NCI-H2171 treated with DMSO at 0.1 percent for 48 hours (cell line): ENCODE data around the gene SSC4D.
A peak's percentile ranks its signal among the peaks of the same experiment; 100 is the strongest.
"Not testable (repeated sequence)": the region's sequence is repeated elsewhere in the genome, so short reads cannot be mapped to it uniquely, and the experiment has no call there.

ENCODE experiments used
- DNase-seq: peaks from one replicate; lab custom pipeline; 2025; lab: John Stamatoyannopoulos, UW

The SSC4D gene

DNA sequence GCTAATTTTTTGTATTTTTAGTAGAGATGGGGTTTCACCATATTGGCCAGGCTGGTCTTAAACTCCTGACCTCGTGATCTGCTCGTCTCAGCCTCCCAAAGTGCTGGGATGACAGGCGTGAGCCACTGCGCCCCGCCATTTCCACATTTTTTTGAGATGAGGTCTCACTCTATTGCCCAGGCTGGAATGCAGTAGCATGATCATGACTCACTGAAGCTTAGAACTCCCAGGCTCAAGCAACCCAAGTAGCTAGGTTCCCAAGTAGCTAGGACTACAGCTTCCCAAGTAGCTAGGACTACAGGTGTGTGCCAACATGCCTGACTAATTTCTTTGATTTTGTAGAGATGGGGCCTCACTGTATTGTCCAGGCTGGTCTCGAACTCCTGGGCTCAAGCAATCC is 11.6 kb upstream of the SSC4D start:
- DNase-seq = not testable (repeated sequence)

DNA sequence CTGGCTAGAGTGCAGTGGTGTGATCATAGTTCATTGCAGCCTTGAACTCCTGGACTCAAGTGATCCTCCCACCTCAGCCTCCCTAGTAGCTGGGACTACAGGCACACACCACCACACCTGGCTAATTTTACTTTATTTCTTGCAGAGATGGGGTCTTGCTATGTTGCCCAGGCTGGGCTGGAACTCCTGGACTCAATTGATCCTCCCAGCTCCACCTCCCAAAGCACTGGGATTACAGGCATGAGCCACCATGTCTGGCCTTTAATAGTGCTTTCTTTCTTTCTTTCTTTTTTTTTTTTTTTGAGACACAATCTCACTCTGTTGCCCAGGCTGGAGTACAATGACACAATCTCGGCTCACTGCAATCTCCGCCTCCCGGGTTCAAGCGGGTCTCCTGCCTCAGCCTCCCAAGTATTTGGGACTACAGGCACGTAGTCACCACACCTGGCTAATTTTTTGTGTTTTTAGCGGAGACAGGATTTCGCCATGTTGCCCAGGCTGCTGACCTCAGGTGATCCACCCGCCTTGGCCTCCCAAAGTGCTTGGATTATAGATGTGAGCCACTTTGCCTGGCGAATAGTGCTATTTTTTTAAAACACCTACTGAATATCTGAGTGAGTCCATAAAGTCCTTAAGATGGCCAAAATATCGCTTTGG is 8.3 kb upstream of the SSC4D start:
- DNase-seq = not testable (repeated sequence)

DNA sequence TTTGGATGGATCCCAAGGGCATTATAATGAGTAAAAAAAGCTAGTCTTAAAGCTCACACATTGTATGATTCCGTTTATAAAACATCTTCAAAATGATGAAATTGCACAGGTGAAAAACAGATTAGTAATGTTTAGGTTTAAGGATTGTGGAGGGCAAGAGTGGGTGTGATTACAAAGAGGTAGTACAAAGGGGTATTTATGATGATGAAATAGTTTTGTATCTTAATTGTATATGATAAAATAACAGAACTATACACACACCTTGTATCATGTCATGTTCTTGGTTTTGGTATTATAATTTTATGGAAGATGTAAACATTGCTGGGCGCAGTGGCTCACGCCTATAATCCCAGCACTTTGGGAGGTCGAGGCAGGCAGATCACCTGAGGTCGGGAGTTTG is 2.8 kb upstream of the SSC4D start:
- no peak for DNase-seq

GRCh38 chr7:76411626-76412025 is 2.1 kb upstream of the SSC4D start:
- no peak for DNase-seq

GRCh38 chr7:76408121-76408560 is 1.4 kb downstream of the SSC4D start:
- DNase-seq = no peak

DNA sequence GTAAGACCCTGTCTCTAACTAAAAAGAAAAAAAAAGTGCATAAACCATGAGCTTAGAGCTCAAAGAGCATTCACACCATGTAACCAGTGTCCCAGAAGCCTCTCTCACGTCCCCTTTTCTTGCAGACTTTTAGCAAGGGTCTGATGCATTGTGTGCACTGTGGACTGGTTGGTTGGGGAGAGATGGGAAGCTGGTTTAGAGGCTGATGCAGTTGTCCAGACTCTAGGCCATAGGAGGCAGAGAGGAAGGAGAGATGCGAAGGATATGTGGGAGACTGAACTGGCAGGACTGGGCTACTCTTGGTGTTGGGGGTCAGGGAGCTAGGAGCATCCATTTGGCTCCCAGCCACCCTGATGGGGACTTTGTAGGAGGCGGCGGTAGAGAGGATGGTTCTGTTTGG is 1.8 kb downstream of the SSC4D start:
- DNase-seq = no peak

DNA sequence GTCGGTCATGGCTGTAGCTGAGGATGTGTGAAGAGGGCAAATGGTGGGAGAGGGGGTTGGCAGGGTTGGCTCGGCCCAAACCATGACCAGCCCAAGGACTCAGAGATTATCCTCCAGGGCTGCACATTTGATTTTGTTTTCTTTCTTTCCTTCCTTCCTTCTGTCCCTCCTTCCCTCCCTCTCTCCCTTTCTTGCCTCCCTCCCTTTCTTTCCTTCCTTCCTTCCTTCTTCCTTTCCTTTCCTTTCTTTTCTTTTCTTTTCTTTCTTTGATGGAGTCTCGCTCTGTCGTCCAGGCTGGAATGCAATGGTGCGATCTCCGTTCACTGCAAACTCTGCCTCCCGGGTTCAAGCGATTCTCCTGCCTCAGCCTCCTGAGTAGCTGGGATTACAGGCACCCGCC is 3.8 kb downstream of the SSC4D start:
- no peak for DNase-seq

GRCh38 chr7:76403780-76404494 is 5.6 kb downstream of the SSC4D start:
- DNase-seq = no peak

- DNase-seq = not testable (repeated sequence)
These were observed 6.4 kb downstream of the SSC4D start for GRCh38 chr7:76403097-76403496.

- DNase-seq = no peak
These were observed 9.2 kb downstream of the SSC4D start for GRCh38 chr7:76400248-76400647.

GRCh38 chr7:76397409-76398183 is 11.9 kb downstream of the SSC4D start:
- DNase-seq = peak; percentile 57

DNA sequence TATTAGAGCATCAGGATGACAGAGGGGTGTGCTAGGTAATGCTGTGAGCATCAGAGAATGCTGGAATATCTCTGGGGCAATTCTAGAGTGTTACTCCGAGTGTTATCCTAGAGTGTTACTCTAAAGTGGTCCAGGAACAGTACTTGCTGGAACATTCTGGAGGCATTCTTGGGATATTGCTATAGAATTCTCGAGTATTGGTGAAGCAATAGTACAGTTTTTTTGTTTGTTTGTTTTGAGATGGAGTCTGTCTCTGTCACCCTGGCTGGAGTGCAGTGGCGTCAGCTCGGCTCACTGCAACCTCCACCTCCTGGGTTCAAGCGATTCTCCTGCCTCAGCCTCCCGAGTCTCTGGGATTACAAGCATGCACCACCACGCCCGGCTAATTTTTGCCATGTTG is 12.6 kb downstream of the SSC4D start:
- no peak for DNase-seq

DNA sequence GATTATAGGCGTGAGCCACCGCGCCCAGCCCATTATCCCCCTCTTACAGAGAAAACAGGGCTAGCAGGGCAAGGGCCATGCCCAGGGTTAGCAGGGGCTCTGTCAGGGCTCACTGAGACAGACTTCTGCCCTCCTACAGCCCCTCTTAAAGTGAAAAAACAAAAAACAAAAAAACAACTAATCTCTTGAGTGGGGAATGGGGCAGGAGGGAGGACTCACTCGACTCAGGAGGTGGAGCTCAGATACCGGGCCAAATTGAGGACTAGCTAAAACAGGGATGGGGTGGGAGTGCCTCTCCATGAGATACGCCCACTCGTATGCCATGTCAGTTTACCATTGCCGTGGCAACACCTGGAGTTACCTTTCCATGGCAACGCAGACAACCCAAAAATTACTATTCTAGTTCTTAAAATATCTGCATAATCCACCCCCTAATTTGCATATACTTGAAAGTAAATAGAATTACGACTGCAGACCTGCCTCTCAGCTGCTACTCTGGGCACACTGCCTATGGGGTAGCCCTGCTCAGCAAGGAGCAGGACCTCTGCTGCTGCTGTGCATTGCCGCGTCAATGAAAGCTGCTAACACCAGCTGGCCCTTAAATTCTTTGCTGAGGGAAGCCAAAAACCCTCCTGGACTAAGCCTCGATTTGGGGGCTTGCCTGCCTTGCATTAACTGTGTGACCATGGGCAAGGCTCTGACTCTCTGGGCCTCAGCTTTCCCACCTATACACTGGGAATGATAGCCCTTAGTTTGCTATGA is 13.4 kb downstream of the SSC4D start:
- peak; percentile 66 for DNase-seq

DNA sequence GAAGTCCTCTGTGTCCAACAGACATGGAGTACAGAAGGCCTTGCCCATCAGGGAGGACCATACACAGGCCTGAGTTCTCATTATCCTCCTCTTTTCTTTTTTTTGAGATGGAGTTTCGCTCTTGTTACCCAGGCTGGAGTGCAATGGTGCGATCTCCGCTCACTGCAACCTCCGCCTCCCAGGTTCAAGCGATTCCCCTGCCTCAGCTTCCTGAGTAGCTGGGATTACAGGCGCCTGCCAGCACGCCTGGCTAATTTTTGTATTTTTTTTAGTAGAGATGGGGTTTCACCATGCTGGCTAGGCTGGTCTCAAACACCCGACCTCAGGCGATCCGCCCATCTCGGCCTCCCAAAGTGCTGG is 13.9 kb downstream of the SSC4D start:
- DNase-seq = not testable (repeated sequence)

- peak; percentile 21 for DNase-seq
These were observed 14.5 kb downstream of the SSC4D start for GRCh38 chr7:76394957-76395356.

- peak; percentile 89 for DNase-seq
These were observed 16.1 kb downstream of the SSC4D start for GRCh38 chr7:76393116-76394031.

- no peak for DNase-seq
These were observed 16.9 kb downstream of the SSC4D start for GRCh38 chr7:76392531-76393115.

DNA sequence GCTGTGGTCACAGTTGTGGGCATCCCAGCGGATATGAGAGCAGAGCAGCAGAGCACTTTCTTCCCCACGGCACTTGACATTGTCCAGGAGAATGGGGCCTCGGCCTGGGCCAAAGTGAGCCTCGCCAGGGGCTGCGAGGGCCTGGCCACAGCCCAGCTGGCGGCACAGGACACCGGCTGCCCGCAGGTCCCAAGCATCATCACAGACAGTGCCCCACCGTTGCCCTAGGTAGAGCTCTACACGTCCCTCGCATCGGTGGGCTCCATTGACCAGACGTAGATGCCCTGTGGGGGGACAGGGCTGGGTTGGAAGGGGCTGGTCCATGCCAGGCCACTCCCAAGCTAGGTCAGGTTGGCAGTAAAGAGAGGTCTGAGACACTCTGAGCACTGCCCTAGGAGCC is 19.4 kb downstream of the SSC4D start:
- no peak for DNase-seq

GRCh38 chr7:76387789-76388188 is 21.7 kb downstream of the SSC4D start:
- DNase-seq = not testable (repeated sequence)

DNA sequence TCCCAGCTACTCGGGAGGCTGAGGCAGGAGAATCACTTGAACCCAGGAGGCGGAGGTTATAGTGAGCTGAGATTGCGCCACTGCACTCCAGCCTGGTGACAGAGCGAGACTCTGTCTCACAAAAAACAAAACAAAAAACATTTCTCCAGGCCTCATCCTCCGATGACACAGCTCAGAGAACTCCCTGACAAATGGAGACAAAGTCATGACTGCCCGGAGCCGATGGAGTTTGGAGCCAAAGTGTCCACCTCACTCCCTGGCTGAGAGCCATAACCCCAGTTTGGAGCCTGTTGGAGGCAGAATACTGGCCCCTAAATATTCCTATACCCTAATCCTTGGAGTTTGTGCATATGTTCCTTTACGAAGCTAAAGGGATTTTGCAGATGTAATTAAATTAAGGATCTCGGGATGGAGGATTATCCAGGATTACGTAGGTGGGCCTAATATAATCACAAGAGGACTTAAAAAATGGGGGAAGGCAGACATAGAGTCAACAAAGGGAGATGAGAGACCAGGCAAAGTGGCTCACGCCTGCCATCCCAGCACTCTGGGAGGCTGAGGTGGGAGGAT is 22.7 kb downstream of the SSC4D start:
- no peak for DNase-seq
